GM12891 (cell line): Measurements from ENCODE around the gene SLC6A9.

Source experiments
- PAX5 ChIP-seq: IDR thresholded peaks from 2 replicates; pipeline ENCODE4 v1.6.1; 2011; ENCODE audit warnings: low read length, moderate library complexity, mild to moderate bottlenecking; ENCODE audit not compliant: insufficient read depth, severe bottlenecking
- POLR2A ChIP-seq: IDR thresholded peaks from 2 replicates; pipeline ENCODE4 v1.6.1; 2011; ENCODE audit warnings: low read depth, low read length, control low read depth
- POLR2AphosphoS5 ChIP-seq: IDR thresholded peaks from 2 replicates; pipeline ENCODE4 v1.6.1; 2011; ENCODE audit warnings: low read depth, low read length, control low read depth
- SPI1 ChIP-seq: IDR thresholded peaks from 2 replicates; pipeline ENCODE4 v1.6.1; 2011; ENCODE audit warnings: low read depth, low read length, control low read depth
- TAF1 ChIP-seq: IDR thresholded peaks from 2 replicates; pipeline ENCODE4 v1.6.1; 2011; ENCODE audit warnings: low read depth, low read length, control low read depth

DNA sequence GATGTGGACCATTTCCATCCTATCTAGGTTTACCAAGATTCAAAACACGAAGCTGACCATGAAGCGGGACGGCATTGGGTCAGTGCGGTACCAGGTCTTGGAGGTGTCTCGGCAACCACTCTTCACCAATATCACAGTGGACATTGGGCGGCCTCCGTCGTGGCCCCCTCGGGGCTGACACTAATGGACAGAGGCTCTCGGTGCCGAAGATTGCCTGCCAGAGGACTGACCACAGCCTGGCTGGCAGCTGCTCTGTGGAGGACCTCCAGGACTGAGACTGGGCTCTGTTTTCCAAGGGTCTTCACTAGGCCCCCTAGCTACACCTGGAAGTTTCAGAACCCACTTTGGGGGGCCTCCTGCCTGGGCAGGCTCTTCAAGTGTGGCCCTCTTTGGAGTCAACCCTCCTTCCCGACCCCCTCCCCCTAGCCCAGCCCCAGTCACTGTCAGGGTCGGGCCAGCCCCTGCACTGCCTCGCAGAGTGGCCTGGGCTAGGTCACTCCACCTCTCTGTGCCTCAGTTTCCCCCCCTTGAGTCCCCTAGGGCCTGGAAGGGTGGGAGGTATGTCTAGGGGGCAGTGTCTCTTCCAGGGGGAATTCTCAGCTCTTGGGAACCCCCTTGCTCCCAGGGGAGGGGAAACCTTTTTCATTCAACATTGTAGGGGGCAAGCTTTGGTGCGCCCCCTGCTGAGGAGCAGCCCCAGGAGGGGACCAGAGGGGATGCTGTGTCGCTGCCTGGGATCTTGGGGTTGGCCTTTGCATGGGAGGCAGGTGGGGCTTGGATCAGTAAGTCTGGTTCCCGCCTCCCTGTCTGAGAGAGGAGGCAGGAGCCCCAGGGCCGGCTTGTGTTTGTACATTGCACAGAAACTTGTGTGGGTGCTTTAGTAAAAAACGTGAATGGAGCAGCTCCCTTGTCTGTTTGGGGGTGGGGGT is 40.7 kb downstream of the SLC6A9 start:
- TF ChIP-seq POLR2AphosphoS5 (no peak), POLR2A (no peak), SPI1 (no peak), PAX5 (no peak), TAF1 (no peak)
